ENCODE data around the gene TNN.

Gene TNN

GRCh38 chr1:175137369-175137768, 69.7 kb downstream of the TNN start:
- H2AK5ac ChIP-seq (ENCODE audit: low read length, severe bottlenecking) = no peak overlapping the region
- H3K27ac ChIP-seq (ENCODE audit: low read length, poor library complexity, severe bottlenecking) = no peak overlapping the region
- H3K14ac ChIP-seq (ENCODE audit: low read length in 2 of 2) = no peak overlapping the region
- H3K23ac ChIP-seq (ENCODE audit: low read length in 2 of 2) = no peak overlapping the region
- no peaks in the 10 kb centered on the region for H3K79me1 ChIP-seq (replicated peaks; ENCODE audit: low read length, poor library complexity, severe bottlenecking)
- no peaks in the 10 kb centered on the region for H3K9me3 ChIP-seq (ENCODE audit: control insufficient read depth, low read length)
- no peak overlapping the region for H3K4ac ChIP-seq (ENCODE audit: low read depth in 1 of 2, low read length in 2 of 2)
- no peak overlapping the region for H3K4me2 ChIP-seq (ENCODE audit: low read length, poor library complexity, severe bottlenecking)
- no peak overlapping the region for H2BK5ac ChIP-seq (ENCODE audit: low read depth, low read length, poor library complexity, severe bottlenecking)
- no peak overlapping the region for H2AFZ ChIP-seq (ENCODE audit: low read depth, low read length)
- H4K8ac ChIP-seq (ENCODE audit: low read length) = no peak overlapping the region
- no peak overlapping the region for H2BK15ac ChIP-seq (ENCODE audit: low read depth, poor library complexity, severe bottlenecking)
- no peak overlapping the region for H2BK12ac ChIP-seq (ENCODE audit: low read length in 2 of 2)
- H3K18ac ChIP-seq (ENCODE audit: low read depth in 1 of 2, low read length in 2 of 2) = no peak overlapping the region
- no peaks in the 10 kb centered on the region for H3K36me3 ChIP-seq (ENCODE audit: control insufficient read depth in 1 of 2, insufficient read depth in 2 of 2, low read depth in 1 of 2, low read length in 2 of 2)
- H3K4me1 ChIP-seq (ENCODE audit: control insufficient read depth, insufficient read depth, low read depth, low read length) = peaks cover 2% of the 10 kb centered on the region
- H3K4me3 ChIP-seq (ENCODE audit: insufficient read depth in 1 of 2, low read depth in 1 of 2, low read length in 2 of 2) = no peak overlapping the region
- H3K9ac ChIP-seq (ENCODE audit: low read length) = no peak overlapping the region
- no peak overlapping the region for H4K91ac ChIP-seq (ENCODE audit: low read length)
- peaks cover 3 to 15% of the 10 kb centered on the region in 2 experiments for H3K27me3 ChIP-seq (ENCODE audit: control insufficient read depth in 1 of 2, insufficient read depth in 1 of 2, low read length in 2 of 2)
- DNase-seq = no peak
- no peak overlapping the region for H2BK120ac ChIP-seq (ENCODE audit: low read depth, low read length)
- WGBS = 92% methylated on average over 1 of the region's 1 CpG

GRCh38 chr1:175138579-175138978, 70.9 kb downstream of the TNN start:
- H3K27me3 ChIP-seq (ENCODE audit: control insufficient read depth in 1 of 2, insufficient read depth in 1 of 2, low read length in 2 of 2) = peaks cover 5 to 15% of the 10 kb centered on the region in 2 experiments
- H2BK5ac ChIP-seq (ENCODE audit: low read depth, low read length, poor library complexity, severe bottlenecking) = no peak overlapping the region
- no peak overlapping the region for H4K8ac ChIP-seq (ENCODE audit: low read length)
- H4K91ac ChIP-seq (ENCODE audit: low read length) = no peak overlapping the region
- no peak overlapping the region for H2BK12ac ChIP-seq (ENCODE audit: low read length in 2 of 2)
- 85% methylated on average over 2 of the region's 2 CpGs for WGBS
- H2BK120ac ChIP-seq (ENCODE audit: low read depth, low read length) = no peak overlapping the region
- no peaks in the 10 kb centered on the region for H3K9me3 ChIP-seq (ENCODE audit: control insufficient read depth, low read length)
- no peak overlapping the region for H2AFZ ChIP-seq (ENCODE audit: low read depth, low read length)
- no peak overlapping the region for H3K4me2 ChIP-seq (ENCODE audit: low read length, poor library complexity, severe bottlenecking)
- no peak overlapping the region for H2BK15ac ChIP-seq (ENCODE audit: low read depth, poor library complexity, severe bottlenecking)
- no peaks in the 10 kb centered on the region for H3K79me1 ChIP-seq (replicated peaks; ENCODE audit: low read length, poor library complexity, severe bottlenecking)
- H3K27ac ChIP-seq (ENCODE audit: low read length, poor library complexity, severe bottlenecking) = no peak overlapping the region
- no peak overlapping the region for H3K18ac ChIP-seq (ENCODE audit: low read depth in 1 of 2, low read length in 2 of 2)
- no peak overlapping the region for H3K4me3 ChIP-seq (ENCODE audit: insufficient read depth in 1 of 2, low read depth in 1 of 2, low read length in 2 of 2)
- no peak overlapping the region for H3K14ac ChIP-seq (ENCODE audit: low read length in 2 of 2)
- H3K4ac ChIP-seq (ENCODE audit: low read depth in 1 of 2, low read length in 2 of 2) = no peak overlapping the region
- H3K23ac ChIP-seq (ENCODE audit: low read length in 2 of 2) = no peak overlapping the region
- H3K36me3 ChIP-seq (ENCODE audit: control insufficient read depth in 1 of 2, insufficient read depth in 2 of 2, low read depth in 1 of 2, low read length in 2 of 2) = no peaks in the 10 kb centered on the region
- H3K4me1 ChIP-seq (ENCODE audit: control insufficient read depth, insufficient read depth, low read depth, low read length) = no peaks in the 10 kb centered on the region
- H2AK5ac ChIP-seq (ENCODE audit: low read length, severe bottlenecking) = no peak overlapping the region
- DNase-seq = no peak
- H3K9ac ChIP-seq (ENCODE audit: low read length) = no peak overlapping the region

DNA sequence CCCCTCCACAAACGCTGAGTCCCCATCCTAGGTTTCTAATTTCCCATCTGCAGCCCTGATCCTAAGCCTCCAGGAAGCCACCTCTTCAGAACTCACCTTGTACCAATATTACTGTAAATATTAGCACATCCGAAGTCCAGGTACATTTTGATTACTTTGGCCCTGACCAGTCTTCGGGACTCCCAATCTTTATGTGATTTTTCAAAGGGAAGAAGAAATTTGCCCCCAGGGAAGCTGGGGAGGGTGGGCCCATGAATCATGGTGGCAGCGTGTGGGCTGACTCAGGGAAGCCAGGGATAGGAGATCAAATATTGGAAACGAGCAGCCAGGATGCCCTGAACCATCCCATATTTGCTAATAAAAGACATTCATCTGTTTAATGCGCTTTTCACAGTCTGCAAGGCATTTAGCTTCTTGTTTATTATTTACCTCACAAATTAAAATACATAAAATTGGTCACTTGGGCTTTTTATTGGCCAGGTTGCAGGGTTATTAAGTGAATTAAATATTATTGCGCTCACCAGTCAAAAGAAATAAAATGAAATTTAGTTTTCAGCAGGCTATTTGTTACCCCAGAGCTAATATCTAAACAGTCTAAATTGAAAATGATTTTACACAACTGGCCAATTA, 78.4 kb downstream of the TNN start:
- no peak overlapping the region for H4K8ac ChIP-seq (ENCODE audit: low read length)
- no peak overlapping the region for H2BK120ac ChIP-seq (ENCODE audit: low read depth, low read length)
- no peak overlapping the region for H2BK5ac ChIP-seq (ENCODE audit: low read depth, low read length, poor library complexity, severe bottlenecking)
- no peak overlapping the region for H3K4ac ChIP-seq (ENCODE audit: low read depth in 1 of 2, low read length in 2 of 2)
- no peak for DNase-seq
- H3K23ac ChIP-seq (ENCODE audit: low read length in 2 of 2) = no peak overlapping the region
- H2BK15ac ChIP-seq (ENCODE audit: low read depth, poor library complexity, severe bottlenecking) = no peak overlapping the region
- no peak overlapping the region for H2AK5ac ChIP-seq (ENCODE audit: low read length, severe bottlenecking)
- no peak overlapping the region for H3K14ac ChIP-seq (ENCODE audit: low read length in 2 of 2)
- peaks cover 1% of the 10 kb centered on the region for H3K4me1 ChIP-seq (ENCODE audit: control insufficient read depth, insufficient read depth, low read depth, low read length)
- no peaks in the 10 kb centered on the region for H3K36me3 ChIP-seq (ENCODE audit: control insufficient read depth in 1 of 2, insufficient read depth in 2 of 2, low read depth in 1 of 2, low read length in 2 of 2)
- H3K79me1 ChIP-seq (replicated peaks; ENCODE audit: low read length, poor library complexity, severe bottlenecking) = no peaks in the 10 kb centered on the region
- H2BK12ac ChIP-seq (ENCODE audit: low read length in 2 of 2) = no peak overlapping the region
- H3K27me3 ChIP-seq (ENCODE audit: control insufficient read depth in 1 of 2, insufficient read depth in 1 of 2, low read length in 2 of 2) = peaks cover 9 to 26% of the 10 kb centered on the region in 2 experiments
- H3K9me3 ChIP-seq (ENCODE audit: control insufficient read depth, low read length) = no peaks in the 10 kb centered on the region
- WGBS = 94% methylated on average over 3 of the region's 7 CpGs
- no peak overlapping the region for H3K4me2 ChIP-seq (ENCODE audit: low read length, poor library complexity, severe bottlenecking)
- no peak overlapping the region for H3K27ac ChIP-seq (ENCODE audit: low read length, poor library complexity, severe bottlenecking)
- H2AFZ ChIP-seq (ENCODE audit: low read depth, low read length) = no peak overlapping the region
- H3K18ac ChIP-seq (ENCODE audit: low read depth in 1 of 2, low read length in 2 of 2) = no peak overlapping the region
- peak overlapping the region; percentile 62 for H3K9ac ChIP-seq (ENCODE audit: low read length)
- peak overlapping the region in 1 of 2 experiments; percentile 56 for H3K4me3 ChIP-seq (ENCODE audit: insufficient read depth in 1 of 2, low read depth in 1 of 2, low read length in 2 of 2)
- no peak overlapping the region for H4K91ac ChIP-seq (ENCODE audit: low read length)

DNA sequence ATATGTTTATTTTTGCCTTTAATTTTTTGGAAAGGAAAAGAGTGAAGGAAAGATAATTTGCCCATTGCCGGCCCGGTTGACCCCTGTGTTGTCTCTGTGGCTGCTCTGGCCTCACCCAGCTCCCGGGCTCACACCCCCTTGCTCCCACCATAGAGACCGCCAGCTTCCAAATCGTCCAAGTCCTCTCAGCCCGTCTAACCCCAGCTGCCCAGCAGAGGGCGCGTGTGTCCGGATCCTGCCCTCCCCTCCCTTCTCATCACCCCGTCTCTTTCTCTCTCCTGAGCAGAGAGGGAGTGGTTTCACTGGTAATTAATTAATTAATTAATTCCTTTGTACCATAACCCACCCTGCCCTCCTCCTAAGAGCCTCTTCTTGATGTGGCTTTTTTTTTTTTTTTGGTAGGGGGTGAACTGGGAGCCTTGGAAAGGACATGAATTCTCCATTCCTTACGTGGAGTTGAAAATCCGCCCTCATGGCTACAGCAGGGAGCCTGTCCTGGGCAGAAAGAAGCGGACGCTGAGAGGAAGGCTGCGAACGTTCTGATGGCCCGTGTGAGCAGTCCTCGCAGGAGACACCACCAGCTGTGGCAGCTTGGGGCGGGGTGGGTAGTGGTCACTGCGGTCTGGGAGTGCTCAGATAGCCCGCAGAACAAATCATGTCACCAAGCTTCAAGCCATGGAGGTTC, 79.0 kb downstream of the TNN start:
- Histone ChIP-seq H2BK5ac (ENCODE audit: low read depth, low read length, poor library complexity, severe bottlenecking) (no peak overlapping the region), H3K4me3 (ENCODE audit: insufficient read depth in 1 of 2, low read depth in 1 of 2, low read length in 2 of 2) (peak overlapping the region in 1 of 2 experiments; percentile 56), H2BK15ac (ENCODE audit: low read depth, poor library complexity, severe bottlenecking) (no peak overlapping the region), H2AK5ac (ENCODE audit: low read length, severe bottlenecking) (no peak overlapping the region), H3K4me1 (ENCODE audit: control insufficient read depth, insufficient read depth, low read depth, low read length) (peaks cover 1% of the 10 kb centered on the region), H2BK120ac (ENCODE audit: low read depth, low read length) (no peak overlapping the region), H3K79me1 (replicated peaks; ENCODE audit: low read length, poor library complexity, severe bottlenecking) (no peaks in the 10 kb centered on the region), H3K23ac (ENCODE audit: low read length in 2 of 2) (no peak overlapping the region), H2BK12ac (ENCODE audit: low read length in 2 of 2) (no peak overlapping the region), H3K27me3 (ENCODE audit: control insufficient read depth in 1 of 2, insufficient read depth in 1 of 2, low read length in 2 of 2) (peaks cover 5 to 29% of the 10 kb centered on the region in 2 experiments), H3K36me3 (ENCODE audit: control insufficient read depth in 1 of 2, insufficient read depth in 2 of 2, low read depth in 1 of 2, low read length in 2 of 2) (no peaks in the 10 kb centered on the region), H3K9me3 (ENCODE audit: control insufficient read depth, low read length) (no peaks in the 10 kb centered on the region), H3K27ac (ENCODE audit: low read length, poor library complexity, severe bottlenecking) (no peak overlapping the region), H4K91ac (ENCODE audit: low read length) (no peak overlapping the region), H3K4ac (ENCODE audit: low read depth in 1 of 2, low read length in 2 of 2) (no peak overlapping the region), H2AFZ (ENCODE audit: low read depth, low read length) (no peak overlapping the region), H4K8ac (ENCODE audit: low read length) (no peak overlapping the region), H3K14ac (ENCODE audit: low read length in 2 of 2) (no peak overlapping the region), H3K9ac (ENCODE audit: low read length) (peak overlapping the region; percentile 62), H3K4me2 (ENCODE audit: low read length, poor library complexity, severe bottlenecking) (peak overlapping the region; percentile 32), H3K18ac (ENCODE audit: low read depth in 1 of 2, low read length in 2 of 2) (no peak overlapping the region)
- WGBS = 36% methylated on average over 16 of the region's 21 CpGs
- DNase-seq = peak; percentile 64
